ENCODE measurements around the gene RB1.
"Not testable (repeated sequence)": the region's sequence is repeated elsewhere in the genome, so short reads cannot be mapped to it uniquely, and the experiment has no call there.

The RB1 gene

DNA sequence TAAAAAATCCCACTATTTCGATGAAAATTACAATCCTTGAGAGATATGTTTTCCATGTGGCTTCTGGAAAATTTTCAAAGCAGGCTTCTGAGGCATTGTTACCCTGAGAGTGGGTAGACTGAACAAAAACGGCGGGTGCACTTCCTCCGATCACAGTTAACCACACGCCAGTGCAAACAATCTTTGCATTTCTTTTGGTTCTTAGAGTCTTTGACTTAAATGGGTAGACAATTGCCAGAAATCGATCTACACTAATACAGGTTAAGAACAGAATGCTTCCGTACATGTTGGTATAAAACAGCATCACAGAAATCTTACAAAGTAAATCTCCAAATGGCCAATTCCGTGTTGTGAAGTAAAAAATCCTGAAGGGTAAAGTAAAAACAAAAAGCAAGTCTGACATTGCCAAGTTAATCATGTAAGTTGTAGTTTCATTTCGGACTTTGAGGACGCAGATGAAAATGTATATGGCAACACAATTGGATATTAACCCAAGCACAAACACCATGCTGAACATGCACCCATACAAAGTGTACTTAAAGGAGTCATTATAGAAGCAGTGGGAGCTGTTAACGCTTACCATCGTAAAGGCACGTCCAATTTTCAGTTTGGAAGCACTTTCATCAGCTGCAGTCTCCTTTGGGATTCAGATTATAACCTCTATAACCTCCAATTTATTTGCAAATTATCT is 108.4 kb downstream of the RB1 start:
- no peak for DNase-seq

DNA sequence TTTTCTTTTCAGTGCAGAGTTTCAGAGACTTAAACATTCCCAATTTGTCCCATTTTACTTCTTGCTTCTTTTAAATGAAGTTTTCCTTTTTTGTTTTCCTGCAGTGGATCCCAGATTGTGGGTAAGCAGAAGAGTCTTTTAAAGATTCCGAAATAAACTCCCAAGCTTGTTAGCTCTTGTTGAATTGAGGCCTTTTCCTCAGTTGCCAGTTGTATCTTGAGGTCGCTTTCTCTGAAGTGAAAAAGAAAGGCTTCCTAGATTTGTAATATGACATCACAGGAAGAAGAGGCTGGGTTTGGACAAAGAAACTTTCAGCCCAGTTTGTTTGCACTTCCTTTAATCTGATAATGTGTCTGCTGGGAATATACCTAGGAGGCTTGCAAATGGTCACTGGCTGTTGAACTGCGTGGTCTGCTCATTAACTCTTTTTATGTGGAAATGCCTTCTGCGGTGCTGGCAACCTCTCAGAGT is 109.4 kb downstream of the RB1 start, which contains the start of gene LPAR6:
Gene LPAR6 (minus strand): TSS at position 233 of the 471 bp plus-strand sequence. CDS start 690 bp downstream, outside the sequence.
- no peak for DNase-seq

DNA sequence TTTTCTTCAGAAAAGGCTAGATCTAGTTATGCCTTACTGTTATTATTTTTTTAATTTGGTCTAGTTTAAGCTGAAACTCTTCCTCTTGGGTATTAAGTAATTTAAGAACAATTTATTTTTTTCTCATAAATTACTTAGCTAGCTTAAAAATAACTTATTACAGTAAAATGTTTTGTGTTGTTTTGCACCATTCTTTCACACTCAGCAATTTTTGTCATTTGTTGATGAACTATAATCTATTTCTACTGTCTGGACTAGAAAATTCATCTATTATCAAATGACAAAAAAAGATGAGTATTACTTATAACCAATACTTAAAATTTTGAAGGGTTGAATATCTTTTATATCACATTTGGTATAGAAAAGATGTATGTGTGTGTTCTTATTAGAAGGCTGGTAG is 111.0 kb downstream of the RB1 start:
- no peak for DNase-seq

DNA sequence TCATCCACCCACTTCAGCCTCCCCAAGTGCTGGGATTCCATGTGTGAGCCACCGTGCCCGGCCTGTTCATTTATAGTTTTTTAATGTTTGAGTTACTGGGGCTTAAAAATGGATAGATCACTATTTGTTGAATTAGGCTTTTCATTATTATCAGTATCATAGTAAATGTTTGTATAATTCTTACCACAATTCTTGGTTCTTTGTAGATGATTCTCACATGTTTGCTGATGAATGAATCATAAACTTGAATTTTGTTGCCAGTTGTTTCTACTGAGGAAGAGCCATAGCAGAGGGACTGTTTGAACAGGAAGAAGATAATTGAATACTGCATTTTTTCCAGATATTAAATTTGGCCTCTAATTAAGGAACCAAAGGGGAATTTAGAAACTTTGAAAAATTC is 112.0 kb downstream of the RB1 start:
- DNase-seq, result no peak

DNA sequence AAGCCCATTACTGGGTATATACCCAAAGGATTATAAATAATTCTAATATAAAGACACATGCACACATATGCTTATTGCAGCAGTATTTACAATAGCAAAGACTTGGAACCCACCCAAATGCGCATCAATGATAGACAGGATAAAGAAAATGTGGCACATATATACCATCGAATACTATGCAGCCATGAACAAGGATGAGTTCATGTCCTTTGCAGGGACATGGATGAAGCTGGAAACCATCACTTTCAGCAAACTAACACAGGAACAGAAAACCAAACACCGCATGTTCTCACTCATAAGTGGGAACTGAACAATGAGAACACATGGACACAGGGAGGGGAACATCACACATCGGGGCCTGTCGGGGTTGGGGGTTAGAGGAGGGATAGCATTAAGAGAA is 118.5 kb downstream of the RB1 start:
- DNase-seq, result not testable (repeated sequence)

DNA sequence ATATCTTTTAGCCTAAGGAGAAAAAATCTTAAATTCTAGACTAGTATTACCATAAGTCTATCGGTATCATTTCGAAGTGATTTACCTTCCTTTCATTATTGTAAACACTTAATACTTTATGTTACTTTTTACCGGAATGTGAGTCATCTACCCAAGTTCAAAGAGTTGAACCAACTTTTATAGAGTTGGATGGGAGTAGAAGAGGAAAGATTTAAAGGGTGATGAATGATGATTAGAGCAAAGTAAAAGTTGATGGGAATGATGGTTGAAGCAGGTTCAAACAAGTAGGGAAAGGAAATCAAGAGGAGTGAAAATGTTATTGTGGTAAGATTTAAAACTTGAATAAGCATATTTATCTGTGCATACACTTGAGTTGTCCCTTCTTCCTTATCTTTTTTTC is 120.7 kb downstream of the RB1 start:
- no peak for DNase-seq

DNA sequence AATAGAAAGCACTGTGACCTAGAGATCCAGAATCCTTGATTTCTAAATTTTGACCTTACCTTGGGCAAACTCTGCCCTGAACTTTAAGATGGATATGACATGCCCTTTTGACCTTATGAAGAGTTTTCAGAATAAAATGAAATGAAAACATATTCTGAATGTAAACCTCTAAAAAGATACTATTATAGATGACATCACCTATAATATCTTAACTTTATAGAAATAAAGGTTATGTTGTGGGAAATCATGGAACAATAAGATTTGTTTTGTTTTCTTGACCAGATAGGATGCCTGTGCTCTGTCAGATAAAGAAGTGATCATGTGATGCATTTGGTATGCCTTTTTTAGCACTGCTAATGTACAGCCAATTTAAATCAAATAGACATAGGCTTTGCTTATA is 122.5 kb downstream of the RB1 start:
- no peak for DNase-seq

DNA sequence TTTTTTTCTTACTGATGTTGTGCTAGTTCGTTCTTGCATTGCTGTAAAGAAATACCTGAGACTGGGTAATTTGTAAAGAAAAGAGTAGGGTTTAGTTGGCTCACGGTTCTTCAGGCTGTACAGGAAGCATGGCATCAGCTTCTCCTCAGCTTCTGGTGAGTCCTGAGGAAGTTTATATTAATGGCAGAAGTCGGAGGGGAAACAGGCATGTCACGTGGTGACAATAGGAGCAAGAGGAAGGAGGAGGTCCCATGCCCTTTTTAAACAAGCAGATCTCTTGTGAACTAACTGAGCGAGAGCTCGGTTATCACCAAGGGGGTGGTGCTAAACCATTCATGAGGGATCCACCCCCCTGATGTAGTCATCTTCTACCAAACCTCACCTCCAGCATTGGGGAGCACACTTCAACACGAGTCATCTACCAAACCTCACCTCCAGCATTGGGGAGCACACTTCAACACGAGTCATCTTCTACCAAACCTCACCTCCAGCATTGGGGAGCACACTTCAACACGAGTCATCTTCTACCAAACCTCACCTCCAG is 123.3 kb downstream of the RB1 start:
- DNase-seq, result not testable (repeated sequence)

DNA sequence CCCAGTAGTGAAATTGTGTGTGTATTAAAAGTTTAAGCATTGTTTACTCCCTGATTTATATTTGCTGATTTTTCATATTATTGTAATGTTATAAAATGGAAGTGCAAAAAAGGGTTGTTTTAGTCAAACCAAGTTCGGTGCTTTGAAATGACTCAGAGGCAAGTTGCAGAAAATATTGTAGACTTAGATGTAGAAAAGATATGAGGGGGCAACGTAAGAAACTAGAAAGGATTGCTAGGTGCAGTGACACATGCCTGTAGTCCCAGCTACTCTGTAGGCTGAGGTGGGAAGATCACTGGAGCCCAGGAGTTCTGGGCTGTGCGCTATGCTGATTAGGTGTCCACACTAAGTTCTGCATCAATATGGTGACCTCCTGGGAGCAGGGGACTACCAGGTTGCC is 125.5 kb downstream of the RB1 start:
- DNase-seq, result no peak

DNA sequence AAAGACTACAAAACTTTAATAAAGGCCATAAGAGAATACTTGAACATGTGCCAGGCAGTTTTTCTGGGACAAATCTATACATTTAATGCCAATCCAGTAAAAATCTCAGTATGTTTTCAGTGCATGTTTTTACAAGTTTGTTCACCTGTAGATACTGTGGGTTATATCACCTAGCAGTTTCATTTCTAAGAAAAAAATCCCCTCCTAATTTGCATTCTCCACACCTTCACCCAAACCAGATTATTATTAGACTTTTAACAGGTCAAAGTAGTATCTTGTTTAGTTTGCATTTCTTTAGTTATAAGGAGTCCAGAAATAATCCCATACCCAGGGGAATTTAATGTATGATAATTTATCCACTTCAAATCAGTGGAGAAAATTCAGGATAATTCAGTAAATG is 126.3 kb downstream of the RB1 start:
- DNase-seq, result no peak

DNA sequence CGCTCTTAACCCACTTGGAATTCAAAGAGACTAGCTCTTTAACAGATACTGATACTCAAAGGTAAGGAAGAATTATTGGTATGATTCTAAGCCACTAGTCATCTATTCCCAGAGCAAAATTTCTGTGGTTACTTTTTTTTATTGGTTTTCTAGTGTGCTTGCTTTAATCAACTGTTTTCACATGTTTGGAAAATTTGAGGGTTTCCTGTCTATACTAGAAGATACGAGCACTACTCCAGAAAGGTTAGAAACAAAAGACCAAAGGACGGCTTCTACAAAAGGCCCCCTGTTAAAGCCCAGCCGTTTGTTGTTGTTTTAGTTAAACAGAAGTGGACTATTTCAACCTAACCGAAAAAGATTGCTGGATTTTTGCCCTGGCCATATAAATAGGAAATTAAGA is 127.9 kb downstream of the RB1 start:
- DNase-seq, result no peak

DNA sequence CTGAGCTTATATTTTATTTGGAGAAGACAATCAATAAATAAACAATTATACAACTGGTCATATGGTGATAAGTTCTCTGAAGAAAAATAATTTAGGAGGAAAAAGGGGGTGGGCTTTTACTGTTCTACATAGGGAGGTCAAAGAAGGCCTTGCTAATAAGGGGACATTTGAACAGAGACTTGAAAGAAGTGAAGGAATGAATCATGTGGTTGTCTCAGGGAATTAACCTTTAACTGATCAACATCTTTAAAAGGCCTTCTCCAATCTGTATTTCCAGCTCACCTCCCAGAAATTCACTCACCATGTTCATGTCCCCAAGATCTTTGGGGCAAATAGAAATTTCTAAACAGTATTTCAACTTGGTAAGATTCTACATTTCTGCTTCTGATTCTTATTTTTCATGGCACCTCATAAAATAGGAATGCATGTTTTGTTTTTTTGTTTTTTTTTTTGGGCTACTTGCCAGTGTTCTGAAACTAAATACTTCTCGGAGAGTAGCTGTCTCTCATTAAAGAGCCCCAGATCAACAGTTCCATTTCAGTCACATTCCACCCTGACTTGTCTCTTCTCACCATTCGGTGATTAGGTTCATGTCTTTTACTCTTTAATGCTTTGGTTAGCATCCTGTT is 128.6 kb downstream of the RB1 start:
- no peak for DNase-seq

DNA sequence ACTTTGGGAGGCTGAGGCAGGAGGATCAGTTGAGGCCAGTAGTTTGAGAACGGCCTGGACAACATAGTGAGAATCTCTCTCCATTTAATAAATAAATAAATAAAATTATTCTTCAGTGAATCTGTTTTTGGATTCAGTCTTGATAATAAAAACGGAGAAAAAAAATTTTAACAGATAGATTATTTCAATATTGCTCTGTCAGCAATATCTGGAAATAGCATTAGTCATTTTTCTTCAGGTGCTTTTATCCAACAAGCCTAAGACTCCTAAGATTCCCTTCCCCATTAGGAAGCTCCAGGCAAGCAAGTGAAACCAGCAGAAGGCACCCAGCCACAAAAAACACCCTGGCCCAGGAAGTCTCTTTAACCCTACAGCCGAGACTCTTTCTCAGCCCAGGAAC is 130.6 kb downstream of the RB1 start:
- DNase-seq, result no peak

DNA sequence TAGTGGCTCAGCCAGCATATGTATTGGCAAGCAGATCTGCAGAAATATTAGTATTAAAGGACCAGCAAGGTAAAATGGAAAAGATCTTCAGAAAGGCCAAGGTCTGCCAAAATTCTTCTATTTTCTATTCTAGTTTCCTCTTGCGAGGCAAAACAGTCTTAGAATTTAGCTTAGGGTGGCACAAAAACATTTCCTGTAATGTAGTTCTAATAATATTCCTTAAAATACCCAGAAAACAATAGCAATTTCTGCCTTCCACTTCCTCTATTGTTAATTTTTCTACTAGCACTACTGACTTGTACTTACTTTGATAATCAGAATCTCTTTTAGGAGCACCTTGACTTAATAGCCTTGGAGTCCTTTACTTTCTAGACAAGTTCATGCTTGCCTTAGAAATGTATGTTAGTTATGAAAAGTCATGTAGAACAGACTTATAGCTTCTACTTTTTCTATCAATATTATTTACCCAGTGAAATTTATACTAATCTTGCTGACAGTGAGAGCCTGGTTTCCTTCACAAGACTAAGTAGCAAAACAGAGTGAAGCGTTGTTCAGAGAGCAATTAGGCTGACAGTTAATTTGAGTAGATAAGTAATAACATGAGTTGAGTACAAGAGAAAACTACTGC is 133.2 kb downstream of the RB1 start:
- DNase-seq, result no peak

DNA sequence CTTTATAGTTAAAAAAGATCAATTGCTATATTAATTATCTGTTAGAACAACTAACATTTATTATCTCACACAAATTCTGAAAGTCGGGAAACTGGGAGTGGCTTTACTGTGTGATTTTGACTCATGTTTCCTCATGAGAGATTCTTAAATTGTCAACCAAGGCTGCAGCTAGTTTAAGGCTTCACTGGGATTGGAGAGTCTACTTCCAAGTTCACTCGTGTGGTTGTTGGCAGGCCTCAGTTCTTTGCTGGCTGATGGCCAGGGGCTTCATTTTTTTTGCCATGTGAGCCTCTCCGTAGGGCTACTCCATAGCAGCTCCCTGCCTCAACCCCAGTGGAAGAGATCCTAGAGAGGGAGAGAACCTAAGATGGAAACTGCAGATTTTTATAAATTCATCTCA is 133.8 kb downstream of the RB1 start:
- no peak for DNase-seq

DNA sequence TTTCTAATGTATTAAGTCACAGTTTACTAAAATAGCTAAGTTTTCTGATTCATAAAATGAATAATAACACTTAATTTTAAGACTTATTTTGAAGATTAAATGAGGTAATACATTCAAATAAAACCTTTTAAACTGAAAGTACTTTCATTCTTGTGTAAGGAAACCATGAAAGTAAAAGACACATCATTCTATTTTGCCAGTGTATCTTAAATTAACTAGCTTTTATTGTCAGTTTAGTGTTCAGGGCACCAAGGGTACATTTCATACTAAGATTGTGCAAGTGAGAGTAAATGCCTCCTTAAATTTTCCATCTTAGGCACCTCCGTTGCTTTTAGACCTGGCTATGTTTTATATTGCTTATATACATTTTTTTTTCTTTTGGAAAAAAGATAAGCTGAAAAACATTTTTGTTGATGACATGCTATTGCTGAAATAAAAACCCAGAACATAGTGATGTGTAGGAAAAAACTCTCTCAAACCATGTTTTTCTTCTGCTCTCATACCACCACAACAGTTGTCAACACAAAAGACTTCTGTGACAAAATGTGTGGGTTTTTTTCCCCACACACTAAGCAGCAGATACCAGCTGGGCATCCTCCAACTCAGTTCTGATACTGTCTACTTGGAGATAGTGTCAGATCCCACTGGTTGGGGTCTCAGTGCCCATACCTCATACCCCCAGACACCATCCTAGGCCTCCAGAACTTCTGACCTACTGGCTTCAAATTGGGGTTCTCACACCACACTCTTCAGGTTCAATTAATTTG is 140.1 kb downstream of the RB1 start:
- DNase-seq, result no peak

DNA sequence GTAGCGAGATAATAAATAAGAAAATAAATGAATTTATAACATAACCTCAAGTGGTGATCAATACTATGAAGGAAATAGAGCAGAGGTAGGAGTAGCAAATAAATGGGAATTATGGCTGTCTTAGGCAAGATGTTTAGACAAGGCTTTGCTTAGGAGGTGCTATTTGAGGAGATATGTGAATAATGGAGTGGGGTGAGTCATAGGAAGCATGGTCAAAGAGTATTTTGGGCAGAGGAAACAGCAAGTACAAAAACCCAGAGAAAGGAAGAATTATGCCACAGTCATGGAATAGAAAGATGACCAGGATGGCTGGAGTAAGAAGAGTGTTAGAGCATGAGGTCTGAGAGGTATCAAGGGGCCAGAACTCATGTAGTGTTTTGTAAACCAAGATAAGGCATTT is 142.9 kb downstream of the RB1 start:
- DNase-seq, result no peak

DNA sequence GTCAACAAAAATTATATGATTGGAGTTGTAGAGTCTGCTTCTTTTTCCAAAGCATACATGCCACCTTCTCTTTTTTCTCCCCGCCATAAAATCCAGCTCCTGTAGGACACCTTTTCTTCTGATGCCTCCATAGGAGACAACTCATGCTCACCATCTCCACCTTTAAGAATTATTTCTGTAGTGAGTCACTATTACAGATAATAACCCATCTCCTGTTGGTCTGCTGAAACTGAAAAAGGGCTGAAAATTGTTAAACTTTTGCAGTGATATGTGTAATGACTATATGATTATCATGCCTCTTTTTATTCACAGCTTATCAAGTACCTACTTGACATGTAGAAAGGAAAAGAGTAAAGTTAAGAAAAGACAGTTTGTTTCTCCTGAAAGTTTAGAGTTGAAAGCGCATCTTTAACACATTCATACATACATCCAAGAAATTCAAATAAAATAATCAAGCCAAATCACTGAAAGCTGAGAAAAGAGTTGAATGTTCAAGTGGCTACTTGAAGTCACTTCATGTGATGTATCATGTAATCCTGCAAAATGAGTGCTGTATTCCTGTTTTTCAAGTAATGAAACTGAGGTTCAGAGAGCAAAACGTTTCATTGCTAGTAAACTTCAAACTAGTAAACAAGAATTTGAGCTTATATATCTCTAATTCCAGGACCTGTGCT is 144.9 kb downstream of the RB1 start:
- no peak for DNase-seq

DNA sequence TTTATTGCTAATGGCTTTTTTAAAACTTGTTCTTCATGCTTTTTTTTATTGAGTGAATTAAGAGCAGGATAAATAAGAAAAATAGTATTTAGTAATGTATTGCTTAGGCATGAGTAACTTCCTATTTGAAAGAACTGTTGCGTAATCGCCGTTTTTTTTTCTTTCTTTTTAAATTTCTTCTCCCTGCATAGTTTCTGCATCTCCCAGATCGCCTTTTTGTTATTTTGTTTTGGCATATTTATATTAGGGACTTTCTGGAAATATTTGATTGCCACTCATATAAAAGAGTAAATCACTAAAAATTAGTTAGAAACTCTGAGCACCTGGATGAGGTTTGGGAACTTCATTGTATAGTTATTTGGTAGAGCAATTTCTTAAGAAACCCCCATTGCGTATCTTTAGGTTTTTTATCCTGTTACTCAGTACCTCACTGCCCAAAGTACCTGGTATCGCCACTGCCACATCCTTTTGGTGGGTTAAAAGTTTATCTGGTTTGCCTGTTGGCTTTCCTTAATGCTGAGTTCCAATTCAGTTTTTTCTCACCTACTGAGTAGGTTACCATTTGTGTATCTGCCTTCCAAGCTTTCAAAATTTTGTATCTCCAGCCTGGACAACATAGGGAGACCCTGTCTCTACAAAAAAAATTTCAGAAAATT is 145.5 kb downstream of the RB1 start:
- no peak for DNase-seq

DNA sequence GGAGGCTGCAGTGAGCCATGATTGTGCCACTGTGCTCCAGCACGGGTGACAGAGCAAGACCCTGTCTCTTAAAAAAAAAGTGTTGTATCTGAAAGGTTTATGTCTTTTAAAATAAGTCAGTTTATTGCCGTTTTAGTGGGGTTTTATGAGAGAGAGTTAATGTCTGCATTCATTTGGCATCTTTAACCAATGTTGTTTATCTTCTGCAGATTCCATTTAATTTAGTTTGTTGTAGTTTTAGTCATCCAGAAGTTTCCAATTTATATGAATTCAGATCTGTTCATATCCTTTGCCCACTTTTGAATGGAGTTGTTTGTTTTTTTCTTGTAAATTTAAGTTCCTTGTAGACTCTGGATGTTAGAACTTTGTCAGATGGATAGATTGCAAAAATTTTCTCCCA is 146.1 kb downstream of the RB1 start:
- DNase-seq, result no peak

DNA sequence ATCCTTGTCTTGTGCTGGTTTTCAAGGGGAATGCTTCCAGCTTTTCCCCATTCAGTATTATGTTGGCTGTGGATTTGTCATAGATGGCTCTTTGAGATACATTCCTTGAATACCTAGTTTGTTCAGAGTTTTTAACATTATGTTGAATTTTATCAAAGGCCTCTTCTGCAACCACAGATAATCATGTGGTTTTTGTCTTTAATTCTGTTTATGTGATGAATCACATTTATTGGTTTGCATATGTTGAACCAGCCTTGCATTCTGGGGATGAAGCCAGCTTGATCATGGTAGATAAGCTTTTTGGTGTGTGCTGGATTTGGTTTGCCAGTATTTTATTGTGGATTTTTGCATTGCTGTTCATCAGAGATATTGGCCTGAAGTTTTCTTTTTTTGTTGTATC is 147.6 kb downstream of the RB1 start:
- DNase-seq, result not testable (repeated sequence)

DNA sequence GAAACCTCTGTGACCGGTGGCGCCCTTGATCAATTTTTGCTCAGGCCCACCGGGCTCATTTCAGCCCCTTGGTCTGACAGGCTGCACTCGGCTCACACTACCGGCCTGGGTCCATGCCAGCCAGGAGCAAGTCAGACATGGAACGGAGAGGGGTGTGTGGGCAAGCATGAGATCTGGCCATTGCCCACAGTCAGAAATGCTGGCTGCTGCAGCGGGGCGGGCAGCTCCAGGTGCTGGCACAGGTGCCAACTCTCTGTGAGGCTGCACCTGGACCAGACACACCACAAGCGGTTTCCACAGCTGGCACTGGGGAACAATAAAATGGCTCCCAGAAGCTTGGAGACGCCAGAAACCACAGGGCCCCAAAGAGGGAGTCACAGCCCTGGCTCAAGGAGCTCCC is 153.0 kb downstream of the RB1 start:
- no peak for DNase-seq

Measured in stimulated activated CD4-positive, alpha-beta T cell treated with anti-CD3 and anti-CD28 coated beads, Interleukin-2, amount 100 ng/mL, for 48 hours (primary cell).